HEK293T (cell line): ENCODE measurements around the gene KAT2A.

Experiments used
- CTCF ChIA-PET: fragments of 350-600 bp; formaldehyde crosslinking; extraction: SDS; loops from one replicate; lab custom pipeline; 2021; ENCODE audit warnings: antibody characterized with exemption, inconsistent platforms; lab: Yijun Ruan, JAX
- POLR2A ChIA-PET: fragments of 350-600 bp; formaldehyde crosslinking; extraction: SDS; loops from one replicate; lab custom pipeline; 2020; ENCODE audit warnings: antibody characterized with exemption, inconsistent platforms; lab: Yijun Ruan, JAX
- DNase-seq: peaks from one replicate; pipeline ENCODE4 v3.0.0; 2012; ENCODE audit warnings: mixed read lengths; ENCODE audit errors: extremely low spot score
- ARNT ChIP-seq: fragments of 450-650 bp; IDR thresholded peaks from 2 replicates; pipeline ENCODE4 v1.6.1; 2017; ENCODE audit warnings: mild to moderate bottlenecking
- BHLHE40 ChIP-seq: fragments of 450-650 bp; IDR thresholded peaks from 2 replicates; pipeline ENCODE4 v1.6.1; 2016; ENCODE audit warnings: mild to moderate bottlenecking, moderate library complexity, borderline replicate concordance
- CTBP1 ChIP-seq: fragments of 450-650 bp; IDR thresholded peaks from 2 replicates; pipeline ENCODE4 v1.6.1; 2016; ENCODE audit warnings: borderline replicate concordance
- ELF4 ChIP-seq: fragments of 450-650 bp; IDR thresholded peaks from 2 replicates; pipeline ENCODE4 v1.6.1; 2017; ENCODE audit warnings: antibody characterized with exemption
- FOXA1 ChIP-seq: fragments of 450-650 bp; IDR thresholded peaks from 2 replicates; pipeline ENCODE4 v1.6.1; 2016; ENCODE audit warnings: mild to moderate bottlenecking
- FOXK2 ChIP-seq: fragments of 450-650 bp; IDR thresholded peaks from 2 replicates; pipeline ENCODE4 v1.6.1; 2016; ENCODE audit warnings: mild to moderate bottlenecking
- FOXM1 ChIP-seq: fragments of 450-650 bp; IDR thresholded peaks from 2 replicates; pipeline ENCODE4 v1.6.1; 2017; ENCODE audit warnings: mild to moderate bottlenecking, borderline replicate concordance
- HDGF ChIP-seq: fragments of 450-650 bp; IDR thresholded peaks from 2 replicates; pipeline ENCODE4 v1.6.1; 2017; ENCODE audit warnings: antibody characterized with exemption, borderline replicate concordance
- L3MBTL2 ChIP-seq: fragments of 450-650 bp; conservative IDR thresholded peaks from 2 replicates; pipeline ENCODE4 v1.6.1; 2016; ENCODE audit warnings: mild to moderate bottlenecking
- LEF1 ChIP-seq: fragments of 450-650 bp; IDR thresholded peaks from 2 replicates; pipeline ENCODE4 v1.6.1; 2017; ENCODE audit warnings: mild to moderate bottlenecking, borderline replicate concordance
- NFRKB ChIP-seq: fragments of 450-650 bp; IDR thresholded peaks from 2 replicates; pipeline ENCODE4 v1.6.1; 2016; ENCODE audit warnings: mild to moderate bottlenecking, moderate library complexity
- PKNOX1 ChIP-seq: fragments of 450-650 bp; IDR thresholded peaks from 2 replicates; pipeline ENCODE4 v1.6.1; 2016
- SP1 ChIP-seq: fragments of 450-650 bp; IDR thresholded peaks from 2 replicates; pipeline ENCODE4 v1.6.1; 2017
- SUZ12 ChIP-seq: fragments of 450-650 bp; IDR thresholded peaks from 2 replicates; pipeline ENCODE4 v1.6.1; 2016; ENCODE audit warnings: mild to moderate bottlenecking
- TARDBP ChIP-seq: fragments of 450-650 bp; IDR thresholded peaks from 2 replicates; pipeline ENCODE4 v1.6.1; 2016
- ZNF384 ChIP-seq: fragments of 450-650 bp; IDR thresholded peaks from 2 replicates; pipeline ENCODE4 v1.6.1; 2016

Gene KAT2A

GRCh38 chr17:42118126-42118510 is 3.0 kb downstream of the KAT2A start:
- CTCF ChIA-PET, result interaction anchor here (0.7 to 1.6 kb wide), 3 partner anchors 77 to 191 kb away, joined by 3 read pairs; no protein-coding TSS in a partner anchor
- no peak for DNase-seq
- POLR2A ChIA-PET, result interaction anchor here (1.5 kb wide), 1 partner anchor 100 kb away, joined by 6 read pairs; the partner anchor contains the start of gene DNAJC7
- no peak for TF ChIP-seq ZNF384
- TF ChIP-seq SP1, result no peak
- TF ChIP-seq TARDBP, result no peak
- no peak for TF ChIP-seq PKNOX1
- no peak for TF ChIP-seq ELF4
- TF ChIP-seq L3MBTL2, result no peak
- TF ChIP-seq LEF1, result no peak
- no peak for TF ChIP-seq HDGF
- no peak for TF ChIP-seq CTBP1
- TF ChIP-seq FOXA1, result no peak
- TF ChIP-seq SUZ12, result no peak
- no peak for TF ChIP-seq NFRKB
- no peak for TF ChIP-seq BHLHE40

DNA sequence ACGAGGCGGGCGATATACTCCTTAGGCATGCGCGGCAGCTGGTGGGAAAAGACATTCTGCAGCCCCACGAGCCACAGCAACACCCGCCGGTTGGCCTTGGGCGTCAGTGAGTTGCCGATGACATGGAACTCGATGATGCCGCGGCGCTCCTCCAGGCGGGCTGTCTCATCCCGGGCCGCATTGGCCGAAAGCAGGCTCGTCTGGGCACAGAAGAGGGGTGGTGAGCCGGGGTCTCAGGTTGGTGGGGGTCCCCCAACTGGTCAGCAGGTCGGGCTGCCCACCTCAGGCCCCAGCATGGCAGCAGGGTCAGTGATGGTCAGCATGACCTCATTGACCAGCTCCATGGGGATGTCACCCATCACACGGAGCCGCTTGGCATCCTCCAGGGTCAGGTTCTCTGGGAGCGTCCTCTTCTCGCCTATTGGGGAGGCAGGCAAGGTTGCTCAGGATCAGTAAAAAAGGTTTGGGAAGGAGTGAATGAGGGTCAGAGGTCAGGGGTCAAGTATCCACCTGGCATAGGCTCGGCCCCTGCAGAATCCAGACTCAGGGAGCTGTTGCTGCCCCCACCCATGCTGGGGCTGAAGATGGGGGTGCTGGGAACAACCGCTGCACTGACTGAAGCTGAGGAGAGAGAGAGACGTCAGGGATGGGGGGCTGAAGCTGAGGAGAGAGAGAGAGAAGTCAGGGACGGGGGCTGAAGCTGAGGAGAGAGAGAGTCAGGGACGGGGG is 3.6 kb downstream of the KAT2A start:
- DNase-seq, result no peak
- ChIA-PET CTCF (interaction anchor here (0.7 to 1.6 kb wide), 2 partner anchors 76 to 192 kb away, joined by 3 read pairs; no protein-coding TSS in a partner anchor), POLR2A (interaction anchor here (1.5 kb wide), 1 partner anchor 100 kb away, joined by 6 read pairs; the partner anchor contains the start of gene DNAJC7)
- TF ChIP-seq FOXM1, result no peak
- TF ChIP-seq LEF1, result no peak
- no peak for TF ChIP-seq HDGF
- TF ChIP-seq ELF4, result no peak
- no peak for TF ChIP-seq TARDBP
- no peak for TF ChIP-seq SP1
- no peak for TF ChIP-seq CTBP1
- TF ChIP-seq NFRKB, result no peak
- TF ChIP-seq ZNF384, result no peak
- TF ChIP-seq PKNOX1, result no peak
- no peak for TF ChIP-seq FOXK2
- TF ChIP-seq SUZ12, result no peak
- TF ChIP-seq FOXA1, result no peak
- TF ChIP-seq L3MBTL2, result no peak
- no peak for TF ChIP-seq ARNT
- no peak for TF ChIP-seq BHLHE40

- DNase-seq, result peak; percentile 75
- TF ChIP-seq CTBP1 (no peak), HDGF (peak; percentile 99; the same call in 1 of the 2 replicates)
- POLR2A ChIA-PET, result interaction anchor here (1.5 kb wide), 1 partner anchor 99 kb away, joined by 6 read pairs; the partner anchor contains the start of gene DNAJC7
- CTCF ChIA-PET, result interaction anchor here (1.2 kb wide), 1 partner anchor 91 kb away, joined by 4 read pairs; no protein-coding TSS in a partner anchor
Observed at GRCh38 chr17:42116705-42117396, 4.3 kb downstream of the KAT2A start.

- no peak for TF ChIP-seq TARDBP
- TF ChIP-seq BHLHE40, result no peak
- TF ChIP-seq NFRKB, result no peak
- TF ChIP-seq ZNF384, result no peak
- TF ChIP-seq PKNOX1, result no peak
- no peak for TF ChIP-seq ARNT
- TF ChIP-seq FOXK2, result no peak
- TF ChIP-seq ELF4, result no peak
- no peak for TF ChIP-seq SUZ12
- no peak for TF ChIP-seq LEF1
- no peak for TF ChIP-seq FOXM1
- no peak for TF ChIP-seq CTBP1
- TF ChIP-seq HDGF, result no peak
- TF ChIP-seq L3MBTL2, result no peak
- TF ChIP-seq FOXA1, result no peak
- no peak for TF ChIP-seq SP1
- DNase-seq, result no peak
- ChIA-PET CTCF (interaction anchor here (0.8 to 1.2 kb wide), 2 partner anchors 46 to 48 kb away, joined by 3 to 4 read pairs; no protein-coding TSS in a partner anchor), POLR2A (interaction anchor here (1.1 to 4.4 kb wide), 6 partner anchors 7 to 148 kb away, joined by 3 to 26 read pairs (median 10); partner anchors contain the start of genes CNP, DNAJC7, KAT2A and NKIRAS2)
Observed at GRCh38 chr17:42114118-42114517, 7.0 kb downstream of the KAT2A start.

DNA sequence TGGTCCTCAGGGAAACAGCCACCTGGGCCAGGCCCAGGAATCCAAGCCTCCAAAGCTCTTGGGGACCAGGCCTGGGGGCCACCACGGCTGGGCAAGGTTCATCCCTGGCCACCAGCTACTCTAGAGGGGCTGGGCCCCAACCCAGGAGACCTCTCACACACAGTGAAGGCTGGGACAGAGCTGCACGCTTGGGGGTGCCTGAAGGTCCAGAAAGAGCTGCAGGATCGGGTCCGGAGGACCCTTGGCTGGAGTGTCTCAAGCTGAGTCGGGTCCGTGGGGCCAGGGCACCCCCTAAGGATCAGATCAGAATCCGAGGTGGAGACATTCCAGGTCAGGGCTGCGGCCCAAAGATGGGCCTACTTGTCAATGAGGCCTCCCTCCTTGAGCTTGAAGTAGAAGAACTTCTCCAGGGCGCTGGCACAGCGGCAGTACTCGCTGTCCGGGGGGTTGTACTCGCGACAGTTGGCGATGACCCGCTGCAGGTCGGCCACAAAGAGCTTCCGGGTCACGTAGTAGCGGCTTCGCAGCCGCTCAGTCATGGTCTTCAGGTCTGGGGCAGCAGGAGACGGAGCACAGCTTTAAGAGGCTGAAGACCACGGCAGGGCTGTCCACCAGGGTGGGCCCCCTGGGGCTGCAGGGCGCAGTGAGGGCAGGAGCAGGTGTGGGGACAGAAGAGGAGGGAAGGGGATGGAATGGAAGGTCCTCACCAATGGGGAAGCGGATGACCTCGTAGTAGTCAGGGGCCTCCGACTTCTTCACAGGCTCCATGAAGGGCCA is 7.7 kb downstream of the KAT2A start:
- ChIA-PET POLR2A (interaction anchor here (0.6 to 4.4 kb wide), 9 partner anchors 7 to 148 kb away, joined by 3 to 26 read pairs (median 5); partner anchors contain the start of genes CNP, DNAJC7, KAT2A and NKIRAS2), CTCF (interaction anchor here (1.2 kb wide), 1 partner anchor 45 kb away, joined by 4 read pairs; no protein-coding TSS in a partner anchor)
- no peak for DNase-seq

More for the DNA sequence above, 7.7 kb downstream of the KAT2A start:
- TF ChIP-seq CTBP1 (no peak), ARNT (no peak), SP1 (no peak), SUZ12 (no peak), NFRKB (no peak), TARDBP (no peak), FOXM1 (no peak), LEF1 (no peak), PKNOX1 (no peak), FOXA1 (no peak), HDGF (no peak), BHLHE40 (no peak), L3MBTL2 (no peak), ZNF384 (no peak), ELF4 (no peak), FOXK2 (no peak)
